ENCODE measurements around the gene CCRL2.

- no peak for TF ChIP-seq CTCF (IDR thresholded peaks at IDR 0.05)
- no peak for TF ChIP-seq POLR2A (IDR thresholded peaks at IDR 0.05)
Measured at GRCh38 chr3:46433841-46434240, 26.8 kb downstream of the CCRL2 start.

Data from heart left ventricle (tissue), 13 donors.